Gastroesophageal sphincter (tissue), 3 donors: Measurements from ENCODE around the gene DDX5.

ENCODE experiments used
- EP300 ChIP-seq: sonication (generic); formaldehyde crosslinking; IDR thresholded peaks from one replicate; pipeline ENCODE4 v1.6.1; 2017; ENCODE audit warnings: antibody characterized with exemption, mild to moderate bottlenecking
- TF ChIP-seq, protein P1 (sequence below), 4 experiments: fragments of 200-600 bp in 2 of 4; fragments of 450-650 bp in 2 of 4; sonication (generic) in 1 of 4; IDR thresholded peaks; one replicate each; pipeline ENCODE4 v1.5.1; 2017 to 2019; ENCODE audit warnings: antibody characterized with exemption in 4 of 4, mild to moderate bottlenecking in 2 of 4, moderate library complexity in 2 of 4

GRCh38 chr17:64480951-64481350 lies 25.1 kb downstream of the DDX5 start:
- TF ChIP-seq, protein P1, sequence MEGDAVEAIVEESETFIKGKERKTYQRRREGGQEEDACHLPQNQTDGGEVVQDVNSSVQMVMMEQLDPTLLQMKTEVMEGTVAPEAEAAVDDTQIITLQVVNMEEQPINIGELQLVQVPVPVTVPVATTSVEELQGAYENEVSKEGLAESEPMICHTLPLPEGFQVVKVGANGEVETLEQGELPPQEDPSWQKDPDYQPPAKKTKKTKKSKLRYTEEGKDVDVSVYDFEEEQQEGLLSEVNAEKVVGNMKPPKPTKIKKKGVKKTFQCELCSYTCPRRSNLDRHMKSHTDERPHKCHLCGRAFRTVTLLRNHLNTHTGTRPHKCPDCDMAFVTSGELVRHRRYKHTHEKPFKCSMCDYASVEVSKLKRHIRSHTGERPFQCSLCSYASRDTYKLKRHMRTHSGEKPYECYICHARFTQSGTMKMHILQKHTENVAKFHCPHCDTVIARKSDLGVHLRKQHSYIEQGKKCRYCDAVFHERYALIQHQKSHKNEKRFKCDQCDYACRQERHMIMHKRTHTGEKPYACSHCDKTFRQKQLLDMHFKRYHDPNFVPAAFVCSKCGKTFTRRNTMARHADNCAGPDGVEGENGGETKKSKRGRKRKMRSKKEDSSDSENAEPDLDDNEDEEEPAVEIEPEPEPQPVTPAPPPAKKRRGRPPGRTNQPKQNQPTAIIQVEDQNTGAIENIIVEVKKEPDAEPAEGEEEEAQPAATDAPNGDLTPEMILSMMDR (IDR thresholded peaks at IDR 0.05), result no peak
- TF ChIP-seq EP300, result no peak
